ENCODE results near the gene MLPH.
A peak's percentile ranks its signal among the peaks of the same experiment; 100 is the strongest.

The MLPH gene

DNA sequence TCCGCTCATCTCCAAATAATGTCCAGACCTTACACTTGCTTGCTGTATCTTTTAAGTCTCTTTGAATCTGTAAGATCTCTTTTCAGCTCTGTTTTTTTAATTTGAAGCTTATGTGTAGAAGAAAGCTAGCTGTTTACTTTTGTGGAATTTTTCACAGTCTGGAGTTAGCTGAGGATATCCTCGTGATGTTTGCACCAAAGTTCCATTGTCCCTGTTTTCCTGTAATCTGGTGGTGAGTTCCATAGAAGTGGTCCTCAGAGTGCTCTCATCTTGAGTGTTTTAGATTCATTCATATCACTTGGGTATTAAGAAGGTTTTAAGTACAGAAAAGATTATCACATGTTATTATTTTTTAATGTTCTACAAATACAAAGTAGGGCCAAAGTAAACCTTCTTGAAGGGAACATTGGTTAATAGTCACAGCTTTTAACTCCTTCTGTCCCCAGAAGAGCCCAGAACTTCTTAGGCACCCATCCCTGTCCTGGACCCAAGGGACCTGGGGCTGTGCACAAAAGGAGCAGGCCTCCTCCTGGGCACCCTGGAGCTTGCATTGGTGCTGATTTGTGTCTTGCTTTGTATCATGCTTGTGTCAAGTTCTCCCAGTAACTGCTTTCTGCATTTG lies 15.0 kb downstream of the MLPH start:
- no peak for DNase-seq

DNA sequence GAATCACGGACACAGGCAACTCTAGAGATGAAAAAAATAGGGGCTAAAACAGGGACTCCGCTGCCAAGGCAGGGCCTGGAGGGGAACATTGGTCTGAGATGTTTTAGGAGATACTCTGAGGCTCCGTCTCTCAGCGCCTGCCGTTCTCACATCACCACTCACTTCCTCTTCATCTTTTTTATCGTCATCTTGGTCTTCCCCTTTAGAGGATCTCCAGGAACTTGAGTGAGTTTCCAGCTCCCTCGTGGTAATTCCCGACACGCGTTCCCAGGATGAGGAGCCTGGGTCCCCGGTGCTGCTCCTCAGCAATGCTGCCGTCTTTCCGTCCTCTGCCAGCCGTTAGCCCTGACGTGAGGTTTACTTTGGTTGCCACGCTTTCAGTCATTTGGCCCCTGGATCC lies 16.1 kb downstream of the MLPH start:
- DNase-seq = no peak

DNA sequence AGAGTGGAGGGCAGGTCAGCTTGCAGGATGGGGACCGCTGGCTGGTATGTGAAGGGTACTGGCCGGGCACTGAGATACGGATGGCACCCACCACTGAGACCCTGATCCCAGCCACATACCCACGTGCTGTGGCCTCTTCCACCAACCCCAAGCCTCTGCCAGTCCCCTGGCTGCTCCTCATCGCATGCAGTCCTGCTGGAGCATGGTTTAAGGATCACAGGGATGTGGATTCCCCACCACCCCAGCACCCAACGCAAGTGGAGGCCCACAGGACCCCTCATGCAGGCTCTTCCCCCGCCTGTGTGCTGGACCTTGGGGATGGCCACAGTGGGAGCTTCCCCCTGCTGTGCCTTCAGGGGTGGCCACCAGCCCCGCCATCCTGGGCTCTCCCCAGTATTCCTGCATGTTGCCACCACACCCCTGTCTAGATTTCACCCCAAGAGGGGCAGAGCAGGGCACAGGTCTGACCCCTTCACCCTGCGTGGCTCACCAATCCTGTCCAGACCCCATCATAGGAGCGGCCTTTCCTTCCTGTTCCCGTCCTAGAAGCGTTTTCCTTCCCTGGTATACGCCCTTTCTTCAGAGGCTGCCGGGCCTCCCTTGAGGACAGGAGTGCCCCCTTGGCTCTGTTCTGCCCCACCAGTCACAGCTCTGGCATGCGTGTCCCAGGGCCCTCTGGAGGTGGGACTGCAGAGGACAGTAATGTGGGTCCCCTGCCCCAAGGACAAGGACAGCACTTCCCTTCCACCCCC lies 18.3 kb downstream of the MLPH start:
- DNase-seq = no peak

DNA sequence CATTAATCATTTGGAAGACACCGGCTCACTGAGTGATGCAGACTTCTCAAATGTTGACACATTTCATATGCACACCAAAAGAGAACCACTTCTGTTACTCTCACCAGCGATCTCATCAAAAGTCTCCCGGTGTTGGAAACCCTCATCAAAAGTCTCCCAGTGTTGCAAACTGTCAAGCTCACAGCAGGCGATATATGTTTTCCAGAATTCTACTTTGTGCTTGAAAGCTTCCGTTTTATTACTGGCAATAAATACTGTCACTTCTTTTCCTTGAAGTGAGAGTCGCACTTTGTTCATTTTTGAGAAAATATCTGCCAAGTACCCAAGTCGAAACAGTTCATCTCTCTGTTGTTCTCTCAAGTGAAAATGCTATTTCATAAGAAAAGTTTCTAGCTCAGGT lies 20.5 kb downstream of the MLPH start:
- DNase-seq = no peak

DNA sequence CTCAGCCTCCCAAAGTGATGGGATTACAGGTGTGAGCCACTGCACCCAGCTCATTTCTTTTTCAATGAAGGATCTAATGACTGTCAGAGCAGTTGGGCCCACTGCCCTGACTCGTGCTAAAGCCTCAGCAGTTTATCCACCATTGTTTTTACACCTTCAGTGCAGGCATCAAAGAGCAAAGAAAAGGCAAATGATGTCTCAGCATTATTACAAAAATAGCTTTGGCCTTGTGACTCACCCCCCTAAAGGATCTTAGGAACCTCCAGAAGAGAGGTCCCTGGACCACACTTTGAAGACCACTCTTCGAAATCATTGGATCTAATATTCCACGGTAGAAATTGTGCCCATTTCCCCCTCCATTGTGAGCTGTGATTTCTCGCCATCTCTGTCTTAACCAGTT lies 21.3 kb downstream of the MLPH start:
- no peak for DNase-seq

DNA sequence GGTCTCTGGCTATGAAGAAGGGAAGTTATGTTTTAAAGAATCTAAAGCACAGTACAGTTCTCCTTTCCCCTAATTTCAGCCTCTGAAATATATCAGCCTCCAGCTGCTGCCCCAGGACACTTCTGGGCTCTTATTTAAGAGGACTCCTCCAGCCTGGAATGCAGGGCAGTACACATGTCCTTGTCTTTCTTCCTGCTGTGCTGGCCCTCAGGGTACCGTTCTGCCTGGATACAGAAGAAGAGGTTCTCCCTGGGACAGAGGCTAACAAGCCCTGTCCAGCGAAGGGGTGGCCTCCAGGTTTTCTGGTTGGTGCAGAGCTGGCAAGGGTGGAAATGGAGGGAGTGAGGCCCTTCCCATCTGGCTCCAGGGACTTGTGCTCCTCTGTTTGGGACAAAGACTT lies 22.1 kb downstream of the MLPH start:
- no peak for DNase-seq

DNA sequence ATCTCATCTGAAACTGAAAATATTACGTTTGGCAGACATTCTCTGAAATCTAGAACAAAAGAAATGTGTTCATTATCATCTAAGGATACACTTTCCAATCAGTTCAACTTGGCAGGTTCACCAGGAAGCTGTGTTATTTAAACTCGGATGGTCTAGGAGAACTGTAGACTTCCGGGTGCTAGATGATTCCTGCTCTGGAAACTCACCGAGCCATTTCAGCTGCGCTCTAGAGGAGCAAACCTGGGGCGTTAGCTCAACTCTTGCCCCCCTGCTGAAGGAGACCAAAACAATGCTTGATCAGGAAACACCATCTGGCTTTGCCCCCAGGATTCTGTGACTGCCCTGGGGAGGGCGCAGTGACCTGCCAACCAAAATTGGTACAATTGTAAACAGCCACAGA lies 22.9 kb downstream of the MLPH start:
- no peak for DNase-seq

DNA sequence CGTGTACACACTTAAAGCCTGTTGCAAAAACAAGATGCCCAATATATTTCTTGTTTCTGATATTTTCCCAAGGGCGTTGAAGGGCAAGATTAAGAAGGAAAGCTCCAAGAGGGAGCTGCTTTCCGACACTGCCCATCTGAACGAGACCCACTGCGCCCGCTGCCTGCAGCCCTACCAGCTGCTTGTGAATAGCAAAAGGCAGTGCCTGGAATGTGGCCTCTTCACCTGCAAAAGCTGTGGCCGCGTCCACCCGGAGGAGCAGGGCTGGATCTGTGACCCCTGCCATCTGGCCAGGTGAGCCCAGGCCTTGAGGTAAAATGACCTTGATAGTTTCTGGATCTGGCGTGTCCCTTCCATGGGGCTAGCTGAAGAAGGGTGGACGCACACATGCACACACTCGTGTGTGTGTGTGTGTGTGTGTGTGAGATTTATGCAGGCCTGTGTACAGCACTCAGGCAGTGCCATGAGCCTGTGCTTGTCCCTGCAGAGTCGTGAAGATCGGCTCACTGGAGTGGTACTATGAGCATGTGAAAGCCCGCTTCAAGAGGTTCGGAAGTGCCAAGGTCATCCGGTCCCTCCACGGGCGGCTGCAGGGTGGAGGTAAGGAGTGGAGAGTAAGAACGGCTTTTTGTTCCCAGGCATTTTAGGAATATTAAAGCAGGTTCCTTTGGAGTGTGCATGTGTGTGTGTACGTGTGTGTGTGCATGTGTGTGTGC lies 23.6 kb downstream of the MLPH start:
- DNase-seq = no peak

DNA sequence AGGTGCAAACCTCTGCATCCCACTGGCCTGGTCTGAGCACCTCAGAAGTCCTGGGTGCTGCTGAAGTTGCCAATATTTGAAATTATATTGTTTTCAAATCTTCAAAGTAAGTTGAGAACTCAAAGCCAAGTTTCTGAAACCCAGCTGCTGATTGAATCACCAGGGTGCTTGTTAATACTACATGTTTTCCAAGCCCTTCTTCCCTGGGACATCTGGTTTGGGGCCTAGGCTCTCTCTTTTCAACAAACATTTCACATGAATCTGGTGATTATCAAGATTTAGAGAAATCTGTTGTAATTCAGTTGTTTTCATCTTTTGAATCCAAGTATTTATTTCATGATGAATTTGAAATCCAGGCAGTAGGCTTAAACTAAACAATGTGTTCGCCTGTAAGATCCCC lies 24.4 kb downstream of the MLPH start:
- no peak for DNase-seq

DNA sequence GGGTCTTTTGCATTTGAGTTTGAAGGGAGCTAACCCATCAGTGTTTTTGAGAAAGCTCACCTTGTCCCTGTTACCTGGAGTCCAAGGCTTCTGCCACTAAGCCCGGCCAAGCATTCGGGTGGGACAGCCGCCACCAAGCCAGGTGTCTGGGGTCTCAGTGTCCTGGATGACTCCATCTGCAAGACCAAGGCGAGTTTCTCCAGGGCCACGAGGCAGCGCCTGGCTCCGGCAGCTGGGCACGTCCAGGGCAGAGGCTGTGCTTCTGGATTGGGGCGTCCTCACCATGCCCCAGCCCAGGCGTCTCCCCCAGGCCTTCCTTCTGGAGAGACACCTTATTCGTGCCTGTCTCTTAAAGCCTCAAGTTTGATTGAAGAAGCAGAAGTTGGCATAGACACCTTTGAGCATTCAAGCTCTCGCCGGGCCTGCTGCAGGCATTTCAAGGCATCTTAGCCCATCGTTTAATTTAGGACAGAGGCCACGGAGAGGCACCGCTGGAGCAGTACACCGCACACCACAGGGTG lies 24.9 kb downstream of the MLPH start:
- no peak for DNase-seq

DNA sequence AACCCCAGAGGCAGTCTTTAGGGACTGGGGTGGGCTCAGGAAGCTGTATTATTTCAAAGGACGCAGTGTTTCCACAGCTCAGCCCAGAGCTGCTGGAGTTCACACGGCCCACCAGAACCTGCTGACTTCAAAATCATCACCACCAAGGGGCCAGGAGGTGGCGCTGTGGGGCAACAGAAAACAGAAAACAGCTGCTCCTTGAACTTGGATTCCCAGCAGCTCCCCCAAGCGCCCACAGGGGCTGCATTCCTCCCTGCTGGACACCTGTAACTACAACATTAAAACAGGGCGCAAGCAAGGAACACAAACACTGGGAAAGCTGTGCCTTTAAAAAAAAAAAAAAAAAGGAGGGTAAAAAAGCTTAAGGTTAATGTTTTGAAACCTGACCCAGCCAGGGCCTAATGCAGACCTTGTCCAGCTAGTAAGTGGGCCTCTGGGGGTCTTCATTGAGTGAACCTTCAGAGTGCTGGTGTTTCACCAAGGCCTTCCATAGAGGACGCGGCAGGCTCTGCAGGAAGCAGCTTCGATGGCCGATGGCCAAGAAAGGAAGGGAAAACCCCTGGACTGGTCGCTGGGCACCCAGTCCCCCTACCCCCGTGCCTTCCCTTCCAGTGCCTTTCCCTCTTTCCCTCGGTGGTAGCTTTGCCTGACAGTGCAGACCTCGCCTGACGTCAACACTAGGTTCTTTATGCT lies 25.9 kb downstream of the MLPH start:
- DNase-seq = peak; percentile 62 to 86

DNA sequence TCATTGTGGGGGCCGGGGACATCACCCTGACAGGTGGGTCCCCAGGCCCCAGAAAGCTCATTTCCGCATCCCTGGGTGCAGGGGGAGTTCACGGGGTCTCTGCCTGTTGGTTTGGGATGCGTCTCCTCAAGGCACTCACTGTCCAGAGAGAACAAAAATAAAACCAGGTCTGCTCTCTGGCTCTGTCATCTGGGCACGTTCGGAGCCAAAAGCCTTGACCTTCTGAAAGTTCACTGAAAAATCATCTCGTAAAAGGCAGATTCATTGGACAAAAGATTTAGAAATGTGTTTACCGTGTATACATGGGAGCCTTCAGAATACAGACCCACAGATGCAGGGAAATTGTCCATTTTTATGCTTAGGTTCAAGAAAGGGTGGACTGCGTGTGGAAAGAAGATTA lies 26.6 kb downstream of the MLPH start:
- DNase-seq = no peak

DNA sequence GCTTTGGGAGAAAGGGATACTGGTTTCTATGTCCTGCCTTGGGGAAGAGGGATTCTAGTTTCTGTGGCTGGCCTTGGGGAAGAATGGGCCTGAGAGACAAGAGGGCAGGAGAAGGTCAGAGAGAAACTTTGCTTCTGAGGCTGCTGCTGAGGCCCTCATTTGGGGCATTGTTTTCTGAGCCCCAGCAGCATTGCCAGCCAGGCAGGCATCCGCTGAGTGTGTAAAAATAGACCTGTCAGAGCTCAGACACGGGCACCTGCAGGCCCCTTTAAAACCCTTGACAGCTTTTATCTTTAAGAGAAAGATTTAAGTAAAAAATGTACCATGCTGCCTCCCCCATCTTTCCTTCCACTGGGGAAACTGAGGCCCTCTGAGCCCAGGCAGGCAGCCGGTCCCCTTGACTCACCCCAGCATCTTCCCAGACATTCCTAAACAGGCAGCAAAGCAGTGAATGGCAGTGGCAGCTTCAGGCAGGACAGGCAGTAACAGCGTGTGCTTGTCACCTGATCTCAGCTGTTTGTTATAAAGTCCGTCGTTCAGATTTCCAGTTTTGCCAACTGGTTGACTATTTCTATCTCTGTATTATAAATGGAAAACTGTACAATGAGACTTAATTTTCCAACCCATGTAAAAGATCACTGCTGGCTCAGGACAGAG lies 27.6 kb downstream of the MLPH start:
- no peak for DNase-seq

DNA sequence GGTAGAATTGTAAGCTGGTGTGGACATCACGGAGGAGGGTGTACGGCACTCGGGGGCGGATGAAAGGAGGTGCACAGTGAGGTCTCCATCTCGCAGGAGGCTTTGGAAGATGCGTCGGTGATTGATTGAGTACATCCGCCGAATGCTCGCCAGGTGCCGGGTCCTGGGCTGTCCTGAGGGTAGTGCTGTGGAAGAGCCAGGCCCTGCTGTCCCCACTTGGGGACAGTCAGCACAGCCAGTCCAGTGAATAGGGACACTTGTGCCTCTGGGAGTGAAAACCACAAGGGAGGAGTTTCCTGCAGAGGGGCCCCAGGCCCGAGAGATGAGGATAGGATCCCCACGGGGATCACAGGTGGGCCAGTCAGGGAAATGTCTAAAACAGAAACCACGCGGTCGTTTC lies 28.1 kb downstream of the MLPH start:
- no peak for DNase-seq

DNA sequence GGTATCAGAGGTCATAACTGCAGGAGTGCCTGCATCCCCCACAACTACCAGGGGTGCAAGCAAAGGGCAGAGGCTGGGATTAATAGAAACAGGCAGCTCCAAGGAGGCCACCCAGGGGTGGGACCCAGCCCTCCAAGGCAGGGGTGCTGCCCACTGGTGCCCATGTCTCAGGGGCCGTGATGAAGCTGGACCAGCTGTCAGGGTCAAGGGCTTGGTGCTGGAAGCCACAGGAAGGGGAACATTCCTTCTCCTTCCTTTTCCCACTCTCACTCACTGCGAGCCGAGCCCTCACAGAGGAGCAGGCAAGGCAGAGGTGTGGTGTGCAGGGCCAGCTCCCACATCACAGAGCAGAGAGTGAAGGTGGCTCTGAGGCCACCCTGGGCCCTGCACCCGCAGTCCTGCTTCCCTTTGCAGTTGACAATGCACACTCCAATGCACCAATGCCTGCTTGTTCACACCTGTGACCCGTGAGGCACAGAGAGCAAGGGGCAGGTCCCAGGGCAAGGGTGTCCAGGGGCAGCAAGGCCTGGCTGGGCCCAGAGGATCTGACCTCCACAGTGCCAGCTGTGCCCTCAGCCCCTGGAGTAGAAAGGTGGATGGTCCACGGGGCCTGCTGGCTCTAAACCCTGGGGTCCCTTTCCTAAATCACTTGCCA lies 28.7 kb downstream of the MLPH start:
- no peak for DNase-seq

DNA sequence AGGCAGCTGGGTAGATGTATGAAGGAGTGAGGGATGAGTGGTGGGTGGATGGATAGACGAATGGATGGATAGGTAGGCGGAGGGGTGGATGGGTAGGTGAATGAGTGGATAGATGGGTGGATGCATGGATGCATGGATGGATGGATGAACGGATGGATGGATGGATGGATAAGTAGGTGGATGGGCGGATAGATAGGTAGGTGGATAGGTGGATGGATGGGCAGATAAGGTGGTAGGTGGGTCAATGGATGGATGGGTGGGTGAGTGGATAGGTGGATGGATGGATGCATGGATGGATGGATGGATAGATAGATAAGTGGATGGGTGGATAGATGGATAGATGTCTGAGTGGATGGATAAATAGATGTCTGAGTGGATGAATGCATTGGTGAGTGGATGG lies 30.1 kb downstream of the MLPH start:
- DNase-seq = no peak

DNA sequence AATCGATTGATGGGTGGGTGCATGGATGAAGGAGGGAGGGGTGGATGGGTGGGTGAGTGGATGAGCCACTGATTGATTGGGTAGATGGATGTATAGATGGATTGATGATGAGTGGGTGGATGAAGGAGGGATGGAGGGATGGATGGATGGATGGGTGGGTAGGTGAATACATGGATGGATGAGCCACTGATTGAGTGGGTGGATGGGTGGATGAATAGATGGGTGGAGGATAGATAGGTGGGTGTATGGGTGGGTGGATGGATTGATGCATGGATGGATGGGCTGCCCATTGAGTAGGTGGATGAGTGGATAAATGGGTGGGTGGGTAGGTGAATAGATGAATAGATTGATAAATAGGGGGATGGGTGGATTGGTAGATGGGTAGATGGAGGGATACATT lies 30.9 kb downstream of the MLPH start:
- no peak for DNase-seq

DNA sequence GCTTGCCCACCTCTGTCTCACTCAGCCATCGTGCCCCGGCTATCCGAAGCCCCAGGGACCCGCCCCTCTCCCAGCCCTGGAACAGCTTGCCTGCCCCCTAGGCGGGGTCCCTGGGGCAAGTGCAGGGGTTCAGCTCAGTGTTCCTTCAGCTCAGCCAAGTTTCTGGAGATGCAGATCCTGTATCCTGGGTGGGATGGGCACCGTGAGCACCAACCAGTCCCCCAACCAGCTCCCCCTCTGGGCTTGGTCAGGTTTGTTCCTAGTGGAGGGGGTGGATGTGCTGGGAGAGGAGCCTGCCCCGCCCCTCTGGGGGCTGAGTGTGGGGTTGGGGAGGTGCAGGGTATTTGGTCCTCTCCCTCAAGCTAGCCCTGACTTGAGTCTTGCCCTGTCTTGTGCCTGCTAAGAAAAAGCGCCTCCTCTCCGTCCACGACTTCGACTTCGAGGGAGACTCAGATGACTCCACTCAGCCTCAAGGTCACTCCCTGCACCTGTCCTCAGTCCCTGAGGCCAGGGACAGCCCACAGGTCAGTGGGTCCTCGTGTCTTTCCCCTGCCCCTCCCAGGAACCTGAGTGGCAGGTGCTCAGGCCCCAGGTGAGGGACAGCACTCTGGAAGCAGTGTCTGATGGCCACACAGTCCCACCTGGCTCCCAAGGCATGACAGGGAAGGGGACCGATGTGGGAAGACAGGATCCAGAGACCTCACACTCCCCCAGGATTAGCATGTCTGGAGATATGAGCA lies 32.6 kb downstream of the MLPH start:
- DNase-seq = no peak

DNA sequence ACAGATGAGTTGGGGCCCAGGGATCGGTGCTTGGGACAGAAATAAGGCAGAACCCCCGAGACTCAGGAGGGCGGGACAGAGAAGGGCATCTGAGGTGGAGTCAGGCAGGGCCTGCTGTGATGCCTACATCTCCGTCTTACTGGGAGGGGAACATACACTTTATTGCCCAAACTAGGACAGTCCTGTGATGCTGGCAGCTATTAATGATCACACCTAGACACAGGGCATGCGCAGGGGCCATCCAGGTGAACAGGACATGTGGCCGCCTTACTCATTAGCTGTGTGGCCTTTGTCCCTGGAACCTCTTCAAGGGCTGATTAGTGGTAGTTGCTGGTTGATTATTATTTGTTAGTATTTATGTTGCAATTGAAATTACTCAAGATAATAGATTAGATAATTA lies 33.2 kb downstream of the MLPH start:
- DNase-seq = no peak

DNA sequence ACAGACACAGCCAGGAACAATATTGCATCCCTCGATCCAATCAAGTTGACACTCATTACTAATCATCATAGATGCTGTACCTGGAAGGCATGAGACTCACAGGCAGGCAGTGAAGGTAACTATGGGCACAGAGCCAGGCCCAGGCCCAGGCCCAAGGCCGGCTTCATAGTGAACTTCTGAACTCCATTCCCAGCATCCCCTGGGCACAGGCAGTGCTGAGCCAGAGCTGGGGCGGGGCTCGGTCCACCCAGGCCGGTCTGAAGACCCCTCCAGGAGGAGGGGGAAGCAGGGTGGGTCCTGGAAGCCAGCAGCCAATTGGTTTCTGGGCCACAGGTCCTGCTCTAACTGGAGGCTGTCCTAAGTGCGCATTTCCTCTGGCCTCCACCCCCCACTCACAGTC lies 37.6 kb downstream of the MLPH start:
- DNase-seq = no peak

DNA sequence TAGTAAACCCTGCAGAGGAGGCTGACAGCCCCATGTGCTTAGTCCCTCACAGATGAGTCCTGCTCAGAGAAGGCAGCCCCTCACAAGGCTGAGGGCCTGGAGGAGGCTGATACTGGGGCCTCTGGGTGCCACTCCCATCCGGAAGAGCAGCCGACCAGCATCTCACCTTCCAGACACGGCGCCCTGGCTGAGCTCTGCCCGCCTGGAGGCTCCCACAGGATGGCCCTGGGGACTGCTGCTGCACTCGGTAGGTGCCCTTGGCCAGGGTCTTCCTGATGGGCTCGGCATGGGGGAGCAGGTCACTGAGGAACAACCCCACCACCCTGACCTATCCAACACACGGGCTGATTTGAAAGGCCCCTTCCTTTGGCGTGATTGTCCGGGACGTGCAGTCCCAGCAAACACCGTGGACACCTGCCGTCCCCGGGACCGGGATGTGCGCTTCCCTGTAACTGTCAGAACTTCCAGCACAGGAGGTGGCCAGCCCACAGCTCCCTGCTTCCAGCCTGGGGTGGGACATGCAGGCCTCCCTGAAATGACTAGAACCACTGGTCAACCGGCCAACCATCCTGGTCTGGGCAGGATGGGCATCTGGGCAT lies 38.6 kb downstream of the MLPH start:
- DNase-seq = no peak
